MCF 10A (cell line): Measurements from ENCODE around the gene NADSYN1. TPM values are rescaled to one million over a fixed set of nuclear protein-coding genes. Genes with fewer than 3 reads are reported as not detected.
A peak's percentile ranks its signal among the peaks of the same experiment; 100 is the strongest.

Source experiments
- BruUV-seq: library from RNA; stranded (reverse); fragments of 400-500 nt; replicated peaks from 2 replicates; lab custom pipeline; 2021; lab: Mats Ljungman, UMichigan
- CTCF ChIA-PET: fragments of 300-600 bp; sonication (Branson Sonifier 250); formaldehyde crosslinking; extraction: SDS; loops from one replicate; lab custom pipeline; 2021; ENCODE audit warnings: antibody characterized with exemption, inconsistent platforms; lab: Yijun Ruan, JAX
- POLR2A ChIA-PET: fragments of 300-600, 350-650 bp; sonication (Branson Sonifier 250); formaldehyde crosslinking; extraction: SDS; loops from one replicate; lab custom pipeline; 2020; ENCODE audit warnings: antibody characterized with exemption, inconsistent platforms; lab: Yijun Ruan, JAX
- DNase-seq: peaks from one replicate; pipeline ENCODE4 v3.0.0-alpha.2; 2018; ENCODE audit not compliant: unreplicated experiment
- H3K27ac Mint-ChIP-seq: one replicate; pipeline ENCODE4 v1.8.0; 2022; ENCODE audit warnings: mild to moderate bottlenecking, low read depth, mixed read lengths; ENCODE audit not compliant: unreplicated experiment
- H3K27me3 Mint-ChIP-seq: one replicate; pipeline ENCODE4 v1.8.0; 2022; ENCODE audit warnings: mixed read lengths; ENCODE audit not compliant: insufficient read depth, unreplicated experiment
- H3K36me3 Mint-ChIP-seq: one replicate; pipeline ENCODE4 v1.8.0; 2022; ENCODE audit warnings: mild to moderate bottlenecking, moderate library complexity, mixed read lengths; ENCODE audit not compliant: insufficient read depth, unreplicated experiment
- H3K4me1 Mint-ChIP-seq: one replicate; pipeline ENCODE4 v1.8.0; 2022; ENCODE audit warnings: mixed read lengths; ENCODE audit not compliant: insufficient read depth, unreplicated experiment
- H3K4me3 Mint-ChIP-seq: one replicate; pipeline ENCODE4 v1.8.0; 2022; ENCODE audit warnings: mild to moderate bottlenecking, moderate library complexity, mixed read lengths; ENCODE audit not compliant: unreplicated experiment
- H3K9me3 Mint-ChIP-seq: one replicate; pipeline ENCODE4 v1.8.0; 2022; ENCODE audit warnings: mixed read lengths; ENCODE audit not compliant: unreplicated experiment
- intact Hi-C: fragments of 100-400 bp; cut with micrococcal nuclease; formaldehyde crosslinking; loops from 2 replicates; pipeline ENCODE4 v1.14.1; 2022
- total RNA-seq: library from RNA; stranded (reverse); gene quantifications from 2 replicates; pipeline ENCODE4 v1.2.3, GENCODE V29; 2022
- TF ChIP-seq, protein P1 (sequence below): fragments of 200-600 bp; IDR thresholded peaks from one replicate; pipeline ENCODE4 v1.8.0; 2022; ENCODE audit warnings: antibody characterized with exemption, mild to moderate bottlenecking; ENCODE audit not compliant: unreplicated experiment

NADSYN1 gene
- total RNA-seq, 1 experiment from 2014 or later, result 73.6 TPM

DNA sequence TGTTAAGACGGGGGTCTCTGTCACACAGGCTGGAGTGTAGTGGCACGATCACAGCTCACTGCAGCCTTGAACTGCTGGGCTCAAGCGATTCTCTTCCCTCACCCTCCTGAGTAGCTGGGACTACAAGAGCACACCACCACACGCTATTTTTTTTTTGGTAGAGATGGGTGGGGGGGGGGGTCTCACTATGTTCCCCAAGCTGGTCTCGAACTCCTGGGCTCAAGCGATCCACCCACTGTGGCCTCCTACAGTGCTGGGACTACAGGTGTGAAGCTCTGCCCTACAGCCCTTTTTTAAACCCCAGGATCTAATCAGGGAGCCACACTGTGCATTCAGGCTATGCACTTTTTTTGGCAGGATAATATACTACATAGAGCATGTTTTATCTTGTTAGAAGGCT lies 3.4 kb upstream of the NADSYN1 start:
- TF ChIP-seq, protein P1, sequence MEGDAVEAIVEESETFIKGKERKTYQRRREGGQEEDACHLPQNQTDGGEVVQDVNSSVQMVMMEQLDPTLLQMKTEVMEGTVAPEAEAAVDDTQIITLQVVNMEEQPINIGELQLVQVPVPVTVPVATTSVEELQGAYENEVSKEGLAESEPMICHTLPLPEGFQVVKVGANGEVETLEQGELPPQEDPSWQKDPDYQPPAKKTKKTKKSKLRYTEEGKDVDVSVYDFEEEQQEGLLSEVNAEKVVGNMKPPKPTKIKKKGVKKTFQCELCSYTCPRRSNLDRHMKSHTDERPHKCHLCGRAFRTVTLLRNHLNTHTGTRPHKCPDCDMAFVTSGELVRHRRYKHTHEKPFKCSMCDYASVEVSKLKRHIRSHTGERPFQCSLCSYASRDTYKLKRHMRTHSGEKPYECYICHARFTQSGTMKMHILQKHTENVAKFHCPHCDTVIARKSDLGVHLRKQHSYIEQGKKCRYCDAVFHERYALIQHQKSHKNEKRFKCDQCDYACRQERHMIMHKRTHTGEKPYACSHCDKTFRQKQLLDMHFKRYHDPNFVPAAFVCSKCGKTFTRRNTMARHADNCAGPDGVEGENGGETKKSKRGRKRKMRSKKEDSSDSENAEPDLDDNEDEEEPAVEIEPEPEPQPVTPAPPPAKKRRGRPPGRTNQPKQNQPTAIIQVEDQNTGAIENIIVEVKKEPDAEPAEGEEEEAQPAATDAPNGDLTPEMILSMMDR, result no peak
- intact Hi-C loops, result no loop called here
- H3K27ac Mint-ChIP-seq, result peak overlapping the region; percentile 76

GRCh38 chr11:71450507-71450906 lies 2.5 kb upstream of the NADSYN1 start:
- no peak overlapping the region for H3K4me3 Mint-ChIP-seq
- POLR2A ChIA-PET, result interaction anchor here (1.0 to 3.8 kb wide), 2 partner anchors 25 to 163 kb away, joined by 3 to 26 read pairs; no protein-coding TSS in a partner anchor
- no TSS peak for BruUV-seq

More for the DNA sequence above, 3.4 kb upstream of the NADSYN1 start:
- H3K9me3 Mint-ChIP-seq, result no peaks in the 10 kb centered on the region
- BruUV-seq, result no TSS peak
- POLR2A ChIA-PET, result interaction anchor here (0.7 to 3.8 kb wide), 6 partner anchors 24 to 1050 kb away, joined by 3 to 26 read pairs (median 3); no protein-coding TSS in a partner anchor
- H3K4me1 Mint-ChIP-seq, result peaks cover 42% of the 10 kb centered on the region
- H3K4me3 Mint-ChIP-seq, result peak overlapping the region; percentile 94
- no peaks in the 10 kb centered on the region for H3K27me3 Mint-ChIP-seq
- H3K36me3 Mint-ChIP-seq, result peaks cover 18% of the 10 kb centered on the region
- CTCF ChIA-PET, result interaction anchor here (0.7 to 1.0 kb wide), 2 partner anchors 327 to 1008 kb away, joined by 3 read pairs; no protein-coding TSS in a partner anchor
- DNase-seq, result no peak

DNA sequence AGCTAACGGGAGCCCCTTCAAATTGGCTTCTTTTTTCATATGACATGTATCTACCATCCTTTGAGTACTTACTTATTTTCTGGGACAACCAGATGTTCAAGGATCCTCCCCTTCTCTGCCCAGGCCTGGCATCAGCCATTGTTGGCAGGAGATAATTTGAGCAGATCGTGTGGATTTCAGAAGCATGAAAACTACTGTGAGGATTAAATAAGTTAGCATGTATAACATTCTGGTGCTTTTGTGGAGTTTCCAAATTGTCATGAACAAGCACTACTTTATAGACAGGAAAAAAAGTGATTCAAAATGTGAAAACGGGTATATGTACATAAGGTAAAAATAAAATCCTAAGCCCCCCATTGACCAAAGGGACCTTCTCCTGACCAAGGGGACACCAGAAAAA lies 2.1 kb upstream of the NADSYN1 start:
- Mint-ChIP-seq H3K27me3 (no peaks in the 10 kb centered on the region), H3K9me3 (no peaks in the 10 kb centered on the region), H3K4me3 (no peak overlapping the region), H3K27ac (no peak overlapping the region), H3K36me3 (peaks cover 27% of the 10 kb centered on the region), H3K4me1 (peaks cover 36% of the 10 kb centered on the region)
- ChIA-PET POLR2A (no interaction called here), CTCF (no interaction called here)
- DNase-seq, result no peak
- TF ChIP-seq, protein P1, result no peak
- intact Hi-C loops, result loop anchor here (10.0 kb wide), 1 partner anchor 986 kb away; no protein-coding TSS in a partner anchor
- no TSS peak for BruUV-seq

More at GRCh38 chr11:71450507-71450906, 2.5 kb upstream of the NADSYN1 start:
- peak overlapping the region; percentile 76 for H3K27ac Mint-ChIP-seq
- CTCF ChIA-PET, result interaction anchor here (1.0 kb wide), 1 partner anchor 1009 kb away, joined by 3 read pairs; no protein-coding TSS in a partner anchor
- H3K9me3 Mint-ChIP-seq, result no peaks in the 10 kb centered on the region
- no peak for DNase-seq
- H3K36me3 Mint-ChIP-seq, result peaks cover 27% of the 10 kb centered on the region
- TF ChIP-seq, protein P1, result no peak
- no peaks in the 10 kb centered on the region for H3K27me3 Mint-ChIP-seq
- intact Hi-C loops, result loop anchor here (10.0 kb wide), 1 partner anchor 986 kb away; no protein-coding TSS in a partner anchor
- H3K4me1 Mint-ChIP-seq, result peaks cover 36% of the 10 kb centered on the region

DNA sequence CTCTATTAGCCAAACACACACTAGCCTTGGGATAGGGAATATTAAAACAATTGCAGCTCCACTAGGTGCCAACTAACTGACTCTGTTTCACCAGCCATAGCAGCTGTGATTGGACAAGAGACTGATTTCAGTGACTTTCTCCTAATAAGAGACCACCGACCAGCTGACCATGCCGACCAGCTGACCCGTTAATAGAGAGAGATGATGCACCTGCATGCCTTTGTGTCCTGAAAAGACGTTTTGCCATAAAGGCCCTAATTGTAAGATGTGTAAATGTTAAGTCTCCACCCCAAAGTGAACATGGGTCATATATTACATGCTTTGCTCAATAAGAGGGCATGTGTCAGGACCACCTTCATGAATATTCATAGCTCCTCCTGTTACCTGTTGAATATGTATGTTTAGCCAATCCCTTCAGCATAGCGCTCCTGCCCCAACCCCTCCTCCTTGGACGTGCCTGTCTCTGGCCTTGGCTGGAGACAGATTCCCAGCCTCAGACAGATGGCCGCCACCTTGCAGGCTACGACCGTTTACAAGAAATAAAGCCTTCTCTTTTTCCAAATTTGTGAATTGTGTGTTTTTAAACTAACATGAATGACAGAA lies 1.3 kb upstream of the NADSYN1 start:
- Mint-ChIP-seq H3K4me1 (peaks cover 34% of the 10 kb centered on the region), H3K4me3 (peak overlapping the region; percentile 85), H3K27me3 (no peaks in the 10 kb centered on the region), H3K27ac (no peak overlapping the region), H3K36me3 (peaks cover 27% of the 10 kb centered on the region), H3K9me3 (no peaks in the 10 kb centered on the region)
- no TSS peak for BruUV-seq
- POLR2A ChIA-PET, result interaction anchor here (0.7 kb wide), 1 partner anchor 101 kb away, joined by 3 read pairs; no protein-coding TSS in a partner anchor
- intact Hi-C loops, result loop anchor here (2.0 to 10.0 kb wide), 2 partner anchors 153 to 987 kb away; no protein-coding TSS in a partner anchor
- CTCF ChIA-PET, result interaction anchor here (0.6 kb wide), 1 partner anchor 46 kb away, joined by 5 read pairs; no protein-coding TSS in a partner anchor
- DNase-seq, result no peak
- TF ChIP-seq, protein P1, result no peak
